ENCODE data around the gene RASD2.

The RASD2 gene

DNA sequence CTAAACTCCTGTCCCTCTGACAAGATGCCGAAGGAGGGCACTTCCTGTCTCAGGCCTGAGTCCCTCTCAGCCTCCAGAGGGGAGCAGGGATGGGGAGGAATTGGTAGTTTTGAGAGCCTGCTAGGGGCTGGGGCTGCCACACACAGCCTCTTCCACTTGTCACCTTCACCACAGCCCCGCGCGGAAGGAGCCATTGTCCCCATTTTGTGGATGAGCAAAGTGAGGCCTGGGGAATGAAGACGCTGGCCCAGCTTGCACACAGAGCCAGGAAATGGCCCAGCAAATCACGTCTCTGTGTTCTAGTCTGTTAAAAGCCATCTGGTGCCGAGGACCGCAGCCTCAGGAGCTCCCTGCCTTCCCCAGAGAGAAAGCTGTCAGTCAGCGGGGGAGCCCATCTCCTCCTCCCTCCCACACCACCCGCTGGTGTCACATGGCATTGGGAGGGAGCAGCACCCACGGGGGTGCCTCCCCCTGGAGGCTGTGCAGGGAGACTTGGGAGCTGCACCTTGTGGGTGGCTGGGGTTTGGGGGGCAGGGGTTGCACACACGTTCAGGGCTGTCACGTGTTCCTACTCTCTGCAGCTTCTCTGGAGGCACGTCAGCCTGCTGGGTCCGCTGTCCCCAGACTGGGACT lies 34.6 kb downstream of the RASD2 start:
- no peak for DNase-seq (ENCODE audit: low spot score)
- TF ChIP-seq, protein P1, sequence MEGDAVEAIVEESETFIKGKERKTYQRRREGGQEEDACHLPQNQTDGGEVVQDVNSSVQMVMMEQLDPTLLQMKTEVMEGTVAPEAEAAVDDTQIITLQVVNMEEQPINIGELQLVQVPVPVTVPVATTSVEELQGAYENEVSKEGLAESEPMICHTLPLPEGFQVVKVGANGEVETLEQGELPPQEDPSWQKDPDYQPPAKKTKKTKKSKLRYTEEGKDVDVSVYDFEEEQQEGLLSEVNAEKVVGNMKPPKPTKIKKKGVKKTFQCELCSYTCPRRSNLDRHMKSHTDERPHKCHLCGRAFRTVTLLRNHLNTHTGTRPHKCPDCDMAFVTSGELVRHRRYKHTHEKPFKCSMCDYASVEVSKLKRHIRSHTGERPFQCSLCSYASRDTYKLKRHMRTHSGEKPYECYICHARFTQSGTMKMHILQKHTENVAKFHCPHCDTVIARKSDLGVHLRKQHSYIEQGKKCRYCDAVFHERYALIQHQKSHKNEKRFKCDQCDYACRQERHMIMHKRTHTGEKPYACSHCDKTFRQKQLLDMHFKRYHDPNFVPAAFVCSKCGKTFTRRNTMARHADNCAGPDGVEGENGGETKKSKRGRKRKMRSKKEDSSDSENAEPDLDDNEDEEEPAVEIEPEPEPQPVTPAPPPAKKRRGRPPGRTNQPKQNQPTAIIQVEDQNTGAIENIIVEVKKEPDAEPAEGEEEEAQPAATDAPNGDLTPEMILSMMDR (IDR thresholded peaks at IDR 0.05; ENCODE audit: extremely low read depth, missing control alignments) = no peak

DNA sequence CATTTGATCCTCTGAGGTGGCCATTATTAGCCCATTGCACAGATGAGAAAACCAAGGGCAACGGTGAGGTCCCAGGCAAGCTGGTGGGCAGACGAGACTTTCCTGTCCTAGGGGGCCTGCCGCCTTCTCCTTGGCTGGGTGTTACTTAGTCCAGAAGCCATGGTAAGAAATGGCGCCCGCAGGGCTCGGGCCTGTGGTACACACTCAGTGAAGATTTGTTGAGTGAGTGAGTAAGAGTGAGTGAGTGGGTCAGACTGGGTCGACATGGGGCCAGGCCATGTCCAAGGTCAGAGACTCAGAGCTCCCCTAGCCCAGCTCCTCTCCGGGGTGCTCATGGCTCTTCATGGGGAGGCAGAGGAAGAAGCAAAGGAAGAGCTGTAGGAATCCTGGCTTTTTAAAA lies 36.0 kb downstream of the RASD2 start:
- no peak for DNase-seq (ENCODE audit: low spot score)
- TF ChIP-seq, protein P1 (IDR thresholded peaks at IDR 0.05; ENCODE audit: extremely low read depth, missing control alignments) = no peak

DNA sequence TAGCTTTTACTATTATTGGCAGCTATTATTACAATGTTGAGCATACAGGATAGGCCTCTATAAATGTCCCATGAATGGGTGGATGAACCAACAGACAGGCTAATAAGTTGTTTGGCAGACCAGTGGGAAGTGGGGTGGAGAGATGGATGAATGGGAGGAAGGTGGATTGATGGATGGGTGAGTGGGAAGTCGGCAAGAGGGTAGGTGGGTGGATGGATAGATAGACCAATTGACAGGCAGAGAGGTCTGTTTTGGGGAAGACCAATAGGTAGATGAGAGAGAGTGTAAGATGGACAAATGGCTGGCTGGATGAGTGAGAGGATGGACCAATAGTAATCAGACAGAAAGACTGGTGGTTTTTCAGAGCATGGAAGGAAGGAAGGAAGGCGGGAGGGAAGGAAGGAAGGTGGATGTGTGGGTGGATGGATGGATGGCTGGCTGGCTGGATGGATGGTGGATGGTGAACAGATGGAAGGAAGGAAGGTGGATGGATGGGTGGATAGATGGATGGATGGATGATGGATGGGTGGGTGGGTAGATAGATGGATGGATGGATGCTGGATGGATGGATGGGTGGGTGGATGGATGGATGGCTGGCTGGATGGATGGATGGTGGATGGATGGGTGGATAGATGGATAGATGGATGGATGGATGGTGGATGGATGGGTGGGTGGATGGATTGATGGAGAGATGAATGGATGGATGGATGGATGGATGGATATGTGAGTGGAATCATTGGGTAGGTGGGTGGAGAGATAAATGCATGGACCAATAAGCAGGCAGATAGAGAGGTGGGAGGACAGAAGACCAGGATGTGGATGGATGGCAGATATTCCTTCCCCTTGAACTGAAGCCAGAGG lies 37.4 kb downstream of the RASD2 start:
- no peak for DNase-seq (ENCODE audit: low spot score)
- TF ChIP-seq, protein P1 (IDR thresholded peaks at IDR 0.05; ENCODE audit: extremely low read depth, missing control alignments) = no peak

DNA sequence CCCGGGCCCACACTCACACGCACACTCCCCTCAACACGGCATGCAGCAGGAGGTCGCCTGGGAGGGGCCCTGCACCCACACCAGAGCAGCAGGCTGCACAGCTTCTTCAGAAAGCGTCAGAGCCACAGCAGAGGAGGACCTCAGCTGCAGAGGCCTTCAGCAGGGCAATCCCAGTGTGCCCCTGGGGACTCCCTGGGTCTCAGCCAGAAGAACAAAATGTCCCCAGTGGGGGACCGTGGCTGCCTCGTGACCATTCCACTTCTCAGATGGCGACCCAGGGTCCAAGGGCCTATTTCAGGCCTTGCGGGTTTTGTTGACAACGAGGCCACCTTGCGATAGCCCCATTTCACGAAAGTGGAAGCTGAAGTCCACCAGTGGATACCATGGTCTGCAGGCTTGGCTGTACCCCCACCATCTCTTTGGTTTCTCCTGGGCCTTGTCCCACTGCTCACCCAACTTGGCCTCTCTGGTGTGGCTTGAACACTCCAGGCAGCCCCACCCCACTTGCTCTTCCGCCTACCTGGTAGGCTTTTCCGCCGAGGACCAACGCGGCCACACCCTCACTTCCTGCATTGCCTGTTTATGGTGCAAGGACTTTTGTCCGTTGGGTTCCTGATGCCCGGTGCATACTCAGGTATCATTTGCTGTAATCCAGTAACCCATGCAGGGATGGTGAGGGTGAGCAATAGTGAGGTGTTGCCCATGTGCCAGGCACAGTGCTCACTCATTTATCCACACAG lies 38.4 kb downstream of the RASD2 start:
- DNase-seq (ENCODE audit: low spot score) = no peak
- TF ChIP-seq, protein P1 (IDR thresholded peaks at IDR 0.05; ENCODE audit: extremely low read depth, missing control alignments) = no peak

DNA sequence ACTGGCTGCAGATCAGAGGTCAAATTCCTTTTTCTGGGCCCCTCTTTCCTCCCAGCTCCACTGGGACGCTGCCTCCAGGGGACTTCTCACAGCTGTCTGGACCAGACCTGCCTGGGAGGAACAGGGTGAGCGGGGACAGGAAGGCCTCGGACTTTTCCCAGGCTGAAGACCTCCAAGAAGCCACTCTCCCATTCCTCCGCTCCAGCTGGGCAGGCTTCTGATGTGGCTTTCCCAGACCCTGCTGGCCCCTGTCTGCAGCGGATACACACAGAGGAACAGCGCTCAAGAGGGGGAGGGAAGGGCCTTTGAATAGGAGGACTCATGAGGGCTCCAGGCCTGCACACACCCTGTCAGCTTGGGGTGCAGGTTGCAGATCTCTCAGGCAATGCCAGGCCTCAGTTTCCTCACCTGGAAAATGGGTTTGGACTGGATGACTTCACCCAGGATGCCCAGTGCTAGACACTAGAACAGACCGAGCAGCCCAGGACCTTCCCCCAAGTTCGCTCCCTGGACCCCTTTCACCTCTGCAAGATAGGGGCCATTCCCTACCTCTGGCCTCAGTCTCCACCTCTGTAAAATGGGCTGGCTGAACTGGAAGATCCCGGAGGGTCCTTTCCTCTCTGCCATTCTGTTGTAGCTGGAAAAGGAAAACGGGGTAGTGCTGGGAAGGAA lies 39.9 kb downstream of the RASD2 start:
- TF ChIP-seq, protein P1 (IDR thresholded peaks at IDR 0.05; ENCODE audit: extremely low read depth, missing control alignments) = no peak
- no peak for DNase-seq (ENCODE audit: low spot score)

DNA sequence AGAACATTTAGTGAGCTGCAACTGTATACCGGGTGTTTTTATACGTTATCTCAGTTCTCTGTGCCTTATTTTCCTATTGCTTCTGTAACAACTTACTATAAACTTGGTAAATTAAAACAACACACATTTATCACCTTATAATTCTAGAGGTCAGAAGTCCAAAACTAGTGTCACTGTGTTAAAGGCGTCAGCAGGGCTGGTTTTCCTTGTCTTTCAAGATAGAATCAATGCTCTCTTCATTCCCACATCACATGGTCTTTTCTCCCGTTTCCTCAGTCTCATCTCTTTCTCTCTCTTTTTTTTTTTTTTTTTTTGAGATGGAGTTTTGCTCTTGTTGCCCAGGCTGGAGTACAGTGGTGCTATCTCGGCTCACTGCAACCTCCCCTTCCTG lies 40.4 kb downstream of the RASD2 start:
- no peak for DNase-seq (ENCODE audit: low spot score)
- TF ChIP-seq, protein P1 (IDR thresholded peaks at IDR 0.05; ENCODE audit: extremely low read depth, missing control alignments) = no peak

Measured in GM20000 (cell line).